HG03432 (cell line): ENCODE results near the gene SRR.
"Not testable (repeated sequence)": the region's sequence is repeated elsewhere in the genome, so short reads cannot be mapped to it uniquely, and the experiment has no call there.

Experiments used
- ATAC-seq: cut with Tn5 transposase; IDR thresholded peaks from one replicate; pipeline ENCODE4 v1.9.1; 2021; ENCODE audit warnings: mild to moderate bottlenecking, moderate library complexity; ENCODE audit not compliant: unreplicated experiment

Gene SRR

DNA sequence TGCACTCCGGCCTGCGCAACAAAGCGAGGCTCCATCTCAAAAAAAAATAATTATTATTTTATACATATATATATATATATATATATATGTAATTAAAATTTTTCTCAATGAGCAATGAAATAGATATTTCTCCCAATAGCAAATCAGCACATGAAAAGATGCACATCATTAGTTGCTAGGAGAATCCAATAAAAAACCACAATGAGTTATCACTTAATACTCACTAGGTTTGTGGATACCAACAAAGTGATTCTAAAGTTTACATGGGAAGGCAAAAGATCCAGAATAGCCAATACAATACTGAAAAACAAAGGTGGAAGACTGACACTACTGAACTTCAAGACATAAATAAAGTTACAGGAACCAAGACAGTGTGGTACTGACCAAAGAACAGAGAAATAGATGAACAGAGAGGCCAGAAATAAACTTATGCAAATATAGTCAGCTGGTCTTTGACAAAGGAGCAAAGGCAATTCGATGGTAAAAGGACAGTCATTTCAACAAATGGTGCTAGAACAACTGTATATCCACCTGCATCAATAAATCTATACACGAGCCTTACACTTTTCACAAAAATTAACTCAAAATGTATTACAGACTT lies 13.8 kb upstream of the SRR start:
- no peak for ATAC-seq

DNA sequence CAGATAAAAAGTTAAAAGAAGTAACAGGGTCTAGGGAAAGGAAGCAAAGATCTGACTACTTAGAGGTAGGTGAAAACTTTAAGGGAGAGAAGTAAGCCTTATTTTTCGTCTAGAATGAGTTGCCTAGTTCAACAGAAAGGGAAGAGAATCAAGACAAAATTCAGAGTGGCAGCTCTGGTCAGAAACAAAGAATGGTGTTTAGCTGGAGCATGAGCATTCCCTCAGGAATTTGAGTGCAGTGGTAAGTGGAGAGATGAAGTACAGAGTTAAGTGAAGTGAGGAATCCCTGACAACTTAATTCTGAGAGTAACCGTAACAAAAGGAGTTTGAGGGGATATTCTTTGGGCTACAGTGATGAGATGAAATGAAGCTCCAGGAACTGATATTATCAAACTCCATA lies 11.7 kb upstream of the SRR start:
- no peak for ATAC-seq

DNA sequence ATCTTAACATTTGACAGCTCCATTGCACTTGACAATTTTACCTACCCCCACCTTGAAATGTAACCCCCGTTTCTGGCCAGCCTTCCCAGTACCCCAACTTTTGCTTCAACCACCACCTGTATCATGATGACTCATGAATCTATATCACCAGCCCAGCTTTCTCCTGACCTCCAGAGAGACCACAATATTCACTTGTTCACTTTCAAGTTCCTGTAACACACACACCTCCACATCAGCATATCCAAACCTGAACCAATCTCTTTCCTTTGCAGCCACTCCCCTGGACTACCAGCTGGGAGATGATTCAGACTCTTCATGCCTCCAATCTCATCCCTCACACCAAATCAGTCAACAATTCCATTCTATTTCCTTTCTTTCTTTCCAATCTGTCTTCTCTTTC lies 8.2 kb upstream of the SRR start:
- no peak for ATAC-seq

DNA sequence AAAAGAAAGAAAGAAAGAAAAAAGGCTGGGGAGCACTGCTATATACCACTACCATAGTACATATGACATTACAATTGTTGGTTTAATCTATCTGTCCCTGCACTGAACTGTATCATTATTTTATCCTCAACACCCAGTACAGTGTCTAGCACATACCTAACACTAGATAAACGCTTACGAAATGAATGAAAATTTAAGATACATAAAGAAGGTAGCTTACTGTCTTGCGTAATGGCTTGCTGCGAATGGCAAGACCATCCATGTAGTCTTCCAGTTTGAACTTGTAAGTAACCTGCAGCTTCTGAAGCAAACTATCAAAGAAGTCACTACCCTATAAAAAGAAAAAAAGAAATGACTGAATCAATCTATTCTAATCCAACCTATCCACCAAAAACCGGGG lies 6.7 kb upstream of the SRR start:
- no peak for ATAC-seq

DNA sequence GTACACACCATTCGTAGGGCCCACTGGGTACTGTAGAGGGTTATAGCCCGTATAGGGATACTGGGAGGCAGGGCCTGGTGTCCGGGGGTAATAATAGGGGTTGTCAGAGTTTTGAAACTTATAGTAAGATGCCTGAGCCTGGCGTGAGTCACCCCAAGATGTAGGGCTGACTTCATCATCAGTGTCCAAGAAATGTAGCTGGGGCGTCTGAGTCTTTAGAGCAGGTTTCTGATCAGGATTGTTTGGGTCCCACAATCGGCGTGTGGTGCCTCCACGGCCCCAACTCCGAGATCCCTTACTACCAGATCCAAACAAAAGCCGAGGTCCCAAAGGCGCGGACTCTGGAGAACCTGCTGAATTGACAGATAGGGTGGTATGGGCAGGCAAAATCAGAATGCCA lies 4.6 kb upstream of the SRR start:
- ATAC-seq: no peak

DNA sequence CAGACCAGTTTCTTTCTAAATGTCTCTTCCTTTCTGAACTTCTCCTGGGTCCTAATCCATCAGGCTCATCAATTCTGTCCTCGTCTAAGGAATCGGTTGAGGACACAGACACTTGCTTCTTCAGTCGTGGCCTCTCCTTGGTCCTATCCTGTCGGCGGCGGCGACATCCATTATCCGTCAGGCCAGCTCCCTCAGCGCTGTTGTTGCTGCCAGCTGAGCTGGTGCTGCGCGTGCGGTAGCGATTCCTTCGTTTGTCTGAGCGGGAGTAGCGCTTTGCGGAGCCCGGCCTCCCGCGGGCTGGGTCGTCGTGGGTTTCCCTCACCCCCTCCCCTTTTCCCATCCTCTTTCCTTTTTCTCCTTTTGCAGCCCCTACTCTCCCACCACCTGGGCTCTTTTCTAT lies 4.0 kb upstream of the SRR start:
- ATAC-seq: no peak

DNA sequence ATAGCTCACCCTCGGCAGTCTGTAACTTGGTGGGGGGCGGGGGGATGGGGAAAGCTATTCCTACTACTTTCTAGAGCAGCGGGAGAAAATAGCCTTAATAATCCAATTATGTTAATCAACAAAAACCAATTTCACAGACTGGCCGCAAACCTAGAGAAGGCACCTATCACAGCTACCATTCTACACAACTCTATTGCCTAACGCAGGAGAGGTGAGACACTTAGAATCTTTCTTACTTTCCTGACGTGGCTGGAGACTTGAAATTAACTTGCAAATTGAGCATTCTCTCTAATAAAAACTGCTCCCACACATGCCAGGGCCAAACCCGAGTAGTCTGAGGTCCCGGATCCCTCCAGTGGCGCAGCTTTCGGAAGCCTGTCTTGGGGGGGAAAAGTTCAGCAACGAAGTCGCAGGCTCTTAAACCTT lies 959 bp upstream of the SRR start:
- ATAC-seq: no peak

DNA sequence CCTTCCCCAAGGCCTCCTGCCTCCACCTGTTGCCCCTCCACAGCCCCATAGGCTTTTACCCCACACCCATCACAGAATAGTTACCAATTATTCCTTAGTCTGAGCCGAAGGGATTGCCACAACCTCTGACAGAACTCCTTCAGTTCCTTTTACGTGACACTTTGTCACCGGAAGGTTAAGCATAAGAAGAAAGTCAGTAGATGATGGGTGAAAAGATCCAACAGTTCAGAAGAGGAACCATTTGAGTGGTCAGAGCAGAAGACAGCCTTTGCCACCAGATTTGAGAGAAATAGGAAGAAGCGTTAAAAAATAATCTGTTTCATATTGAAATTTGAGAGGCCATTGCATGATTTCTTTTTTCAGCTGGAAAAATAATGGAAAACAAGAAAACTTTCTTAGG lies 1.2 kb downstream of the SRR start:
- no peak for ATAC-seq

DNA sequence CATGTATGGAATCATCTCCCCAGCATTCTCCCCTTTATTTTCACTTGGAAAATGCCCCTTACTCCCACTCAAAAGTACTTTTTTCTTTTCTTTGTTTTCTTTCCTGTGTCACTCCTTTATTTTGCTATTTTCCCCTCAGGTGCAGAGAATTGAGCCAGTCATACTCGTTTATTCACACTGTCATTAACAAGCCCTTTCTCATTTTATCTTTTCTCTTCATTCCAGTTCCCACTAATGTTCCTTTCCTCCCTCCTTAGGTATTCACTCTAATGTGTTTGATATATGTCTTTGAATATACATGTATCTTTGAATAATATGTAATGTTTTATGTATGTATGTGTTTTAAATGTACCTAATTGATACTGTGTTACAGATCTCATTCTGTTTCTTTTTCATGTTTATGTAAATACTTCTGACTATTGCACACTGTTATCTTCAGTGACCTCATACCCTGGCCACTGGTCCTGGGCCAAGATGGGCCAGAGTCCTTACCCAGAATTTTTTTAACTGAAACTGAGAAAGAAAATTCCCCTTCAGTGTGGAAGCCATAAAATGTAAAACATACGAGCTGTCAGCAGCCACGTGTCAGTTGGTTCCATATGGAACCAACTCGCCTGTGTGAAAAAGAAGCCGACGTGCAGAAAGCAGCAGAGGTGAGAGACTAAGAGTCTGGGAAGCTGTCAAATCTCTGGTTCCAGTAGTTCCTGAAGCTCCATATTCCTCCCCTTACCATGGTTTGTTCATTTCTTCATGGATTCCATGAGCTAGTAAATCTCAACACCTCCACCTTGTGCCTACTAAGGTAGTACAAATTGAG lies 5.8 kb downstream of the SRR start:
- no peak for ATAC-seq

DNA sequence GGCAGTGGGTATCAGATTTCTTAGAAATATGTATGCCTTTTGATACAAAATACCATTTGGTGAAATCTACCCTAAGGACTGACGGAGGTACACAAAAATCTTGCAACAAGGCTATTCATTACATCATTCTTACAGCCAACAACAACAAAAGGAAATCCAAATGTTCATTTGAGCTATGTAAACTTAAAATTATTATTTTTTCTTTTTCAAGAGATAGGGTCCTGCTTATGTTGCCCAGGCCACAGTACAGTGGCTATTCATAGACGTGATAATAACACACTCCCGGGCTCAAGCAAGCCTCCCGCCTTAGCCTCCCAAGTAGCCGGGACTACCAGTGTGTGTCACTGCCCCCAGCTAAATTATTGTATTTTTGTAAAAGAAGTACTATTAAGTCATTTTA lies 9.0 kb downstream of the SRR start:
- ATAC-seq: no peak

DNA sequence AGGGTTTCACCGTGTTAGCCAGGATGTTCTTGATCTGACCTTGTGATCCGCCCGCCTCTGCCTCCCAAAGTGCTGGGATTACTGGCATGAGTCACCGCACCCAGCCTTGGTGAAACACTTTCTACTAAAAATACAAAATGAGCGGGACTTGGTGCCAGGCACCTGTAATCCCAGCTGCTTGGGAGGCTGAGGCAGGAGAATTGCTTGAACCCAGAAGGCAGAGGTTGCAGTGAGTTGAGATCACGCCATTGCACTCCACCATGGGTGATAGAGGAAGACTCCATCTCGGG lies 13.1 kb downstream of the SRR start:
- not testable (repeated sequence) for ATAC-seq

DNA sequence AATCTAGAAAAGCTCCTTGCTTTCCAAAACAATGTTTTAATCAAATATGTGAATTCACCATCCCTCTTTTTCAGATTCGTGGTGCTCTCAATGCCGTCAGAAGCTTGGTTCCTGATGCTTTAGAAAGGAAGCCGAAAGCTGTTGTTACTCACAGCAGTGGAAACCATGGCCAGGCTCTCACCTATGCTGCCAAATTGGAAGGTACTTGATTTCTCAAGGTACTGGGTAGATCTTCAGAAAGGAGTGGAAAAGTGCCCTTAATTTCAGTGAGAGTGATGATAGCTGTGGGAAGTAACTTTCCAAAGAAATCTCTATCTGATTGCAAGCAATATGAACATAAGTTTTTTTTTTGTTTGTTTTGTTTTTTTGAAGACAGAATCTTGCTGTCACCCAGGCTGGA lies 14.0 kb downstream of the SRR start:
- no peak for ATAC-seq

DNA sequence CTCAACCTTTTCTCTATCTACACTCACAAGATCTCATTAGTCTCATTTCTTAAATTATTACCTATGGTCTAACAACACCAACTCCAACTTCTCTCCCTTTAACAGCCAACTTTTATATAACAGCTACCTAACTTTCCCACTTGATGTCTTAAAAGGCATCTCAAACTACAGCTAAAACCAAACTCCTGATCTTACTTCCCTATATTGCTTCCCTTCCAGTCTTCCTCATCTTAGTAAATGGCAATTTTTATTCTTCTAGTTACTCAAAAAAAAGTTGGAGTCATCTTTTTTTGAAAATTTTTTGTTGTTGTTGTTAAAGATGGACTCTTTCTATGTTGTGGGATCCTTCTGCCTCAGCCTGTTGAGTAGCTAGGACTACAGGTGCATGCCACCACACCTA lies 15.3 kb downstream of the SRR start:
- ATAC-seq: no peak

DNA sequence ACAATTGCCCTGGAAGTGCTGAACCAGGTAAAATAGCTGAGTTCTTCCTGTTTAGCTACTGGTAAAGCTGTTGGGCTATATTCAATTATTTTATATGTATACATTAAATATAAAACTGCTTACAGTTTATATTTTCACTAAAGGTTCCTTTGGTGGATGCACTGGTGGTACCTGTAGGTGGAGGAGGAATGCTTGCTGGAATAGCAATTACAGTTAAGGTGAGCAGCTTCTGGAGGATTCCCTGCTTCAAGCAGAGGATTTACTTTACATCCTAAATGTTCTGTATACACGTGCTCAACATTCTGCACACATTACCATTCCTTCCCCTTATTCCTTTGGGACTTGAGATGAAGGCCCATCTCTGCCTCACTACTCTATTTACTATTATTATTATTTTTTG lies 17.6 kb downstream of the SRR start:
- ATAC-seq: no peak

DNA sequence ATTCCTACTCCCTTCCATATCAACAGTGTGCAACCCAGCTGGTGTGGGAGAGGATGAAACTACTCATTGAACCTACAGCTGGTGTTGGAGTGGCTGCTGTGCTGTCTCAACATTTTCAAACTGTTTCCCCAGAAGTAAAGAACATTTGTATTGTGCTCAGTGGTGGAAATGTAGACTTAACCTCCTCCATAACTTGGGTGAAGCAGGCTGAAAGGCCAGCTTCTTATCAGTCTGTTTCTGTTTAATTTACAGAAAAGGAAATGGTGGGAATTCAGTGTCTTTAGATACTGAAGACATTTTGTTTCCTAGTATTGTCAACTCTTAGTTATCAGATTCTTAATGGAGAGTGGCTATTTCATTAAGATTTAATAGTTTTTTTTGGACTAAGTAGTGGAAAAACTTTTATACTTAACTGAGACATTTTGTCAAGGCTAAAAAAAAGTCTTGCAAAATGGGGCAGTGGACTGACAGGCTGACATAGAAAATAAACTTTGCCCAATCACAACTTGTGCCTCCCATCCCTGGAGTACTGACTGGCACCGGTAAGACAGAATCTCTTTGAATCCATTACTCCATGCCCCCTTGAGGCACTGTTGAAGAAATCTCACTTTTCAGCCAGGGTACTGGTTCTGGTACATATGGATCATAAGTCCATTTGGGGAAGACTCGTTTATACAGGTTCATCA lies 20.0 kb downstream of the SRR start:
- no peak for ATAC-seq

DNA sequence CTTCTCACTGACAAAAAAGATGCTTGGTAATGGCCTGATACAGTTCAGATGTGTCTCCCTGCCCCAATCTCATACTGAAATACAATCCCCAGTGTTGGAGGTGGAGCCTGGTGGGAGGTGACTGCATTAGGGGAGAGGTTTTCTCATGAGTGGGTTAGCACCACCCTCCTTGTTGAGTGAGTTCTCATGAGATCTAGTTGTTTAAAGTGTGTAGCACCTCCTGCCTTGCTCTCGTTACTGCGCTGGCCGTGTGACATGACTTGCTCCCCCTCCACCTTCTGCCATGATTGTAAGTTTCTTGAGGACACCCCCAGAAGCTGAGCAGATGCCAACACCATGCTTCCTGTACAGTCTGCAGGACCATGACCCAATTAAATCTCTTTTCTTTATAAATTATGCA lies 27.6 kb downstream of the SRR start:
- no peak for ATAC-seq

DNA sequence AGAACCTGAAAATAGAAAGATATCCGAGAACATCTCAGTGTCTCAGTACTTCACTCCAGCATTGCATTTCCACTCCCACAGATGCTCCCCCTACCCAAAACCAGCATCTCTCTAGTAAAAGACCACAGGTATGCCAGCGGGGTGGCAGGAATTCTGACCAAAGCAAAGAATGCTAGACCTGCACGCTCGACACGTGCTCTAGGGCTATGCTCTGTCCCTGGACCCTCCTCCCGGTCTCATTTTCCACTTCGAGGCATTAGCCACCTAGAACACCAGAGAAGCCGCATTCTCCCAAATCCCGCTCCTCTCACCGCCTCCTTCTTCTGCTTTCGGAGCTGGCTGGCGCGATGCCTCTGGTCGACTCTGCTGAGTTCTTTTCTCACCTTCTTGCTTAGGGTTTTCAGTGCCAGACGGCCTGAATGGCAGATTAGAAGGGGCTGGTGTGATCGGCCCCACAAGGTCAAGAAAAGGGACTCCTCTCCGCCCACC lies 32.0 kb downstream of the SRR start:
- no peak for ATAC-seq

DNA sequence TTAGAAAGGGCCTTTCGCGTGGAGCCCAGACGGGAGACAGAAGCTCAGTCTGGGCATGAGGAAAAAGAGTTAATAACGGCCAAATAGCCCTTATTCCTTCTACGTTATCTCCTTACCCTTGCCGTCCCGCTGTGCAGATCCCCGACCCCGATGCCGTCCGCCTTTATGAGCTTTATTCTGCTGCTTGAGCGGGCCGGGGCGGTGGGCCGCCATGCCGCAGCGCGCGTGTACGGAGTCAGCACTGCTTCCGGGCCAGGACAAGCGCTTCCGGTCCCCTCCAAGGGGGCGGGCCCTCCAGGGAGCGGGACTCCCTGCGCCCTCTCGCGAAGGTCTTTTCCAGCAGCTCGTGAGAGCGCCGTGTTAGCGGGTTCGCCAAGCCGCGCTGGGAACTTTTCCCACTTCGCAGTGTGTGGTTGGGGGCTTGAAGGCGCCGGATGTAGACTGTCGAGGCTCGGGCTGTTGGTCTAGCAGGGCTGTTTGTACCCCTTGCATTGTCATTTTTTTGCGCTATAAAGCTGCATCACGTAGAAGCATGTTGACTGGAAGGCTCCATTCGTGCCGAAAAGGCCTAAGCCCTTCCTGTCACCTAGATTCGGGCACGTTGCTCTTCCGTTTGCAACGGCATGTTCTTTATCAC lies 32.6 kb downstream of the SRR start, which contains the start of gene TSR1:
Gene TSR1, minus strand, starts transcription at position 243 of the 637 bp plus-strand sequence. Its CDS starts 30 bp downstream, at position 213.
- peak; percentile 76 for ATAC-seq

DNA sequence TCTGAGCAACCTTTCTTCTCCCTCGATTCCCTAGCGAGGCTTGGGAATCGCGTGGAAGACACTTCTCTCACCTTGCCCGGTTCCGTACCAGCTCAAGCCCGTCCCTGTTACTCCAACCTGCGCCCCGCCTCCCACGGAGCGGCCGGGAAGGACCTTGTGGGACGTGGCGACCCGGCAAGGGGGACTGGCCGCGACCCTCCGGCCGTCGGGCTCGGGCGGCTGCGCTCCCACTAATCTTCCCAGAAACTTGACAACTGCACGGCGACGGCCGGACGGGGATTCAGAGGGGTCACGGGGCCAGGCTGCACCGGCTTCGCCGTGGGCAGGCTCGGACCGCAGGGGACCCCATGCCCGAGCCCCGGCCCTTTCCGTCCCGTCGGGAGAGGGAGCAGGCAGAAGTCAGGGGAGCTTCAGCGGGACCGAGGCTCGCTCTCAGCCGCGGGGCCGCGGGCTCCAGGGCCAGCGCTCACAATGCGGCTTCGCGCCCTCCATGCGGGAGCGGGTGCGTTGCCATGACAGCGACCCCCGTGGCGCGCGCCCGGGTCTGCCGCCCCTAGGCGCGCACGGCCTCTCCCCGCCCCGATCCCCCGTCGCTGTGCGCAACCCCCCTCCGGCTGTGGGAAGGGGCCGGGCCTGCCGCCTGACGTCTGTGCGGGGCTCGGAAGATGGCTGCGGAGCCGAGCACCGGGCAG lies 33.2 kb downstream of the SRR start, which contains the start of gene SGSM2:
Gene SGSM2, plus strand, starts transcription at position 650 of the 692 bp plus-strand sequence. CDS start 188 bp downstream, outside the sequence.
- ATAC-seq: peak; percentile 42

DNA sequence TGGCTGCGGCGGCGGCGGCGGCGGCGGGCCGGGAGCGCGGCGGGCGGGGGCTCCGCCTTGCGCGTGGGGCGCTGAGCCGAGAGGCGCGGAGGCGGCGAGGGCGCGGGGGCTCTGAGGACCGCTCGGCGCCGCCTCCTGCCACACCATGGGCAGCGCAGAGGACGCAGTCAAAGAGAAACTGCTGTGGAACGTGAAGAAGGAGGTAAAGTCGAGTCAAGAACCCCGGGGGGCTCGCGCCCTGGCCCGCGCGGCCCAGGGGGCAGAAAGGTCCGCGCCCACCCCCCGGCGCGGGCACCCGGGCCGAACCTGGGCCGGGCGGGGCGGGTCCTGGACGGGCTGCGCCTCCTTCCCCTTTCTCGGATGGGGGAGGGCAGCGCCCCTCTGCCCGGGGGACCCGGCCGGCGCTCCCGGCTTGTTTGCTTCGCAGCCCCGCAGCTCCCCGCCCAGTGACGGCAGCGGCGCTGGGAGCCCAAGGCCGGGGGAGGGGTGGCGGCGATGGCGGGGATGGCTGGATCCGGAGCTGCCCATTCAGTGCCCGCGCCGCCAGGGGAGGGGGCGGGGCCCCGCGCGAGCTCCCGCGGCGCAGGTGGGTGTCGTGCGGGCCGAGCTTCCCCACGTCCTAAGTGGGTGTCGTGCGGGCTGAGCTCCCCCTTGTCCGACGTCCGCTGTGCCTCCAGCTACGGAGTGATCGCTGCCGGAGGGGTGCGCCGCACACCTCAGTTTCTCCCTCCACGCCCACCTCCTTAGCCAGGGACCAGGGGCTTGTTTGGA lies 34.0 kb downstream of the SRR start:
- peak; percentile 24 for ATAC-seq
